ENCODE measurements around the gene FYN. TPM values are rescaled to one million over a fixed set of nuclear protein-coding genes. Genes with fewer than 3 reads are reported as not detected.
A peak's percentile ranks its signal among the peaks of the same experiment; 100 is the strongest.

The FYN gene
- total and polyA plus RNA-seq, 10 of the 15 experiments (the other 5 are each of a cell fraction or from before 2014, with no cell fraction given): 51.4 to 247 (median 138) TPM

- TF ChIP-seq, protein P1, sequence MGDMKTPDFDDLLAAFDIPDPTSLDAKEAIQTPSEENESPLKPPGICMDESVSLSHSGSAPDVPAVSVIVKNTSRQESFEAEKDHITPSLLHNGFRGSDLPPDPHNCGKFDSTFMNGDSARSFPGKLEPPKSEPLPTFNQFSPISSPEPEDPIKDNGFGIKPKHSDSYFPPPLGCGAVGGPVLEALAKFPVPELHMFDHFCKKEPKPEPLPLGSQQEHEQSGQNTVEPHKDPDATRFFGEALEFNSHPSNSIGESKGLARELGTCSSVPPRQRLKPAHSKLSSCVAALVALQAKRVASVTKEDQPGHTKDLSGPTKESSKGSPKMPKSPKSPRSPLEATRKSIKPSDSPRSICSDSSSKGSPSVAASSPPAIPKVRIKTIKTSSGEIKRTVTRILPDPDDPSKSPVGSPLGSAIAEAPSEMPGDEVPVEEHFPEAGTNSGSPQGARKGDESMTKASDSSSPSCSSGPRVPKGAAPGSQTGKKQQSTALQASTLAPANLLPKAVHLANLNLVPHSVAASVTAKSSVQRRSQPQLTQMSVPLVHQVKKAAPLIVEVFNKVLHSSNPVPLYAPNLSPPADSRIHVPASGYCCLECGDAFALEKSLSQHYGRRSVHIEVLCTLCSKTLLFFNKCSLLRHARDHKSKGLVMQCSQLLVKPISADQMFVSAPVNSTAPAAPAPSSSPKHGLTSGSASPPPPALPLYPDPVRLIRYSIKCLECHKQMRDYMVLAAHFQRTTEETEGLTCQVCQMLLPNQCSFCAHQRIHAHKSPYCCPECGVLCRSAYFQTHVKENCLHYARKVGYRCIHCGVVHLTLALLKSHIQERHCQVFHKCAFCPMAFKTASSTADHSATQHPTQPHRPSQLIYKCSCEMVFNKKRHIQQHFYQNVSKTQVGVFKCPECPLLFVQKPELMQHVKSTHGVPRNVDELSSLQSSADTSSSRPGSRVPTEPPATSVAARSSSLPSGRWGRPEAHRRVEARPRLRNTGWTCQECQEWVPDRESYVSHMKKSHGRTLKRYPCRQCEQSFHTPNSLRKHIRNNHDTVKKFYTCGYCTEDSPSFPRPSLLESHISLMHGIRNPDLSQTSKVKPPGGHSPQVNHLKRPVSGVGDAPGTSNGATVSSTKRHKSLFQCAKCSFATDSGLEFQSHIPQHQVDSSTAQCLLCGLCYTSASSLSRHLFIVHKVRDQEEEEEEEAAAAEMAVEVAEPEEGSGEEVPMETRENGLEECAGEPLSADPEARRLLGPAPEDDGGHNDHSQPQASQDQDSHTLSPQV (IDR thresholded peaks at IDR 0.05): no peak
- peak; percentile 81; the same call in 1 of the 2 replicates for TF ChIP-seq CBFB (IDR thresholded peaks at IDR 0.05; ENCODE audit: low read depth)
- no peak for TF ChIP-seq TBL1XR1 (IDR thresholded peaks at IDR 0.05; ENCODE audit: low read depth, low read length)
- TF ChIP-seq PAX8 (IDR thresholded peaks at IDR 0.05): no peak
- TF ChIP-seq, protein P2, sequence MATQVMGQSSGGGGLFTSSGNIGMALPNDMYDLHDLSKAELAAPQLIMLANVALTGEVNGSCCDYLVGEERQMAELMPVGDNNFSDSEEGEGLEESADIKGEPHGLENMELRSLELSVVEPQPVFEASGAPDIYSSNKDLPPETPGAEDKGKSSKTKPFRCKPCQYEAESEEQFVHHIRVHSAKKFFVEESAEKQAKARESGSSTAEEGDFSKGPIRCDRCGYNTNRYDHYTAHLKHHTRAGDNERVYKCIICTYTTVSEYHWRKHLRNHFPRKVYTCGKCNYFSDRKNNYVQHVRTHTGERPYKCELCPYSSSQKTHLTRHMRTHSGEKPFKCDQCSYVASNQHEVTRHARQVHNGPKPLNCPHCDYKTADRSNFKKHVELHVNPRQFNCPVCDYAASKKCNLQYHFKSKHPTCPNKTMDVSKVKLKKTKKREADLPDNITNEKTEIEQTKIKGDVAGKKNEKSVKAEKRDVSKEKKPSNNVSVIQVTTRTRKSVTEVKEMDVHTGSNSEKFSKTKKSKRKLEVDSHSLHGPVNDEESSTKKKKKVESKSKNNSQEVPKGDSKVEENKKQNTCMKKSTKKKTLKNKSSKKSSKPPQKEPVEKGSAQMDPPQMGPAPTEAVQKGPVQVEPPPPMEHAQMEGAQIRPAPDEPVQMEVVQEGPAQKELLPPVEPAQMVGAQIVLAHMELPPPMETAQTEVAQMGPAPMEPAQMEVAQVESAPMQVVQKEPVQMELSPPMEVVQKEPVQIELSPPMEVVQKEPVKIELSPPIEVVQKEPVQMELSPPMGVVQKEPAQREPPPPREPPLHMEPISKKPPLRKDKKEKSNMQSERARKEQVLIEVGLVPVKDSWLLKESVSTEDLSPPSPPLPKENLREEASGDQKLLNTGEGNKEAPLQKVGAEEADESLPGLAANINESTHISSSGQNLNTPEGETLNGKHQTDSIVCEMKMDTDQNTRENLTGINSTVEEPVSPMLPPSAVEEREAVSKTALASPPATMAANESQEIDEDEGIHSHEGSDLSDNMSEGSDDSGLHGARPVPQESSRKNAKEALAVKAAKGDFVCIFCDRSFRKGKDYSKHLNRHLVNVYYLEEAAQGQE (IDR thresholded peaks at IDR 0.05; ENCODE audit: low read depth, low read length): no peak
- no peak for TF ChIP-seq ZNF274 (IDR thresholded peaks at IDR 0.05; ENCODE audit: insufficient read depth, insufficient read length)
- no peak for TF ChIP-seq HDAC2 (IDR thresholded peaks at IDR 0.05)
- TF ChIP-seq CHD2 (IDR thresholded peaks at IDR 0.05; ENCODE audit: borderline replicate concordance, low read depth, low read length): no peak
- TF ChIP-seq SRF (IDR thresholded peaks at IDR 0.05; ENCODE audit: low read depth in 2 of 2, low read length in 2 of 2): no peak
- no peak for TF ChIP-seq HSF1 (IDR thresholded peaks at IDR 0.05; ENCODE audit: low read depth, low read length)
- peak; percentile 49 for TF ChIP-seq MEF2B (IDR thresholded peaks at IDR 0.05; ENCODE audit: partially characterized antibody, poor library complexity, severe bottlenecking)
- TF ChIP-seq, protein P3, sequence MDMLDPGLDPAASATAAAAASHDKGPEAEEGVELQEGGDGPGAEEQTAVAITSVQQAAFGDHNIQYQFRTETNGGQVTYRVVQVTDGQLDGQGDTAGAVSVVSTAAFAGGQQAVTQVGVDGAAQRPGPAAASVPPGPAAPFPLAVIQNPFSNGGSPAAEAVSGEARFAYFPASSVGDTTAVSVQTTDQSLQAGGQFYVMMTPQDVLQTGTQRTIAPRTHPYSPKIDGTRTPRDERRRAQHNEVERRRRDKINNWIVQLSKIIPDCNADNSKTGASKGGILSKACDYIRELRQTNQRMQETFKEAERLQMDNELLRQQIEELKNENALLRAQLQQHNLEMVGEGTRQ (IDR thresholded peaks at IDR 0.05; ENCODE audit: borderline replicate concordance, low read depth, low read length): no peak
- TF ChIP-seq ASH2L (IDR thresholded peaks at IDR 0.05; ENCODE audit: borderline replicate concordance, low read depth): no peak
- no peak for TF ChIP-seq SMAD5 (IDR thresholded peaks at IDR 0.05; ENCODE audit: low read depth)
- TF ChIP-seq IKZF2 (IDR thresholded peaks at IDR 0.05): peak; percentile 89 to 95
- no peak for TF ChIP-seq CHD1 (IDR thresholded peaks at IDR 0.05; ENCODE audit: low read depth, low read length)
- no peak for TF ChIP-seq PAX5 (IDR thresholded peaks at IDR 0.05; ENCODE audit: borderline replicate concordance, low read depth, low read length)
- no peak for TF ChIP-seq SMAD1 (IDR thresholded peaks at IDR 0.05; ENCODE audit: low read depth, partially characterized antibody)
- TF ChIP-seq CEBPB (IDR thresholded peaks at IDR 0.05; ENCODE audit: borderline replicate concordance in 1 of 2, low read depth in 2 of 2, low read length in 2 of 2): no peak
- TF ChIP-seq, protein P4, sequence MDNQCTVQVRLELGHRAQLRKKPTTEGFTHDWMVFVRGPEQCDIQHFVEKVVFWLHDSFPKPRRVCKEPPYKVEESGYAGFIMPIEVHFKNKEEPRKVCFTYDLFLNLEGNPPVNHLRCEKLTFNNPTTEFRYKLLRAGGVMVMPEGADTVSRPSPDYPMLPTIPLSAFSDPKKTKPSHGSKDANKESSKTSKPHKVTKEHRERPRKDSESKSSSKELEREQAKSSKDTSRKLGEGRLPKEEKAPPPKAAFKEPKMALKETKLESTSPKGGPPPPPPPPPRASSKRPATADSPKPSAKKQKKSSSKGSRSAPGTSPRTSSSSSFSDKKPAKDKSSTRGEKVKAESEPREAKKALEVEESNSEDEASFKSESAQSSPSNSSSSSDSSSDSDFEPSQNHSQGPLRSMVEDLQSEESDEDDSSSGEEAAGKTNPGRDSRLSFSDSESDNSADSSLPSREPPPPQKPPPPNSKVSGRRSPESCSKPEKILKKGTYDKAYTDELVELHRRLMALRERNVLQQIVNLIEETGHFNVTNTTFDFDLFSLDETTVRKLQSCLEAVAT (IDR thresholded peaks at IDR 0.05): peak; percentile 52; the same call in 1 of the 2 replicates
These were observed 31.4 kb downstream of the FYN start (continued) for GRCh38 chr6:111841822-111842221.
